ENCODE data around the gene KRTAP12-3. TPM values are rescaled to one million over a fixed set of nuclear protein-coding genes. Genes with fewer than 3 reads are reported as not detected.

Gene KRTAP12-3
- polyA plus RNA-seq, 1 of the 3 experiments (the other 2 are of a cell fraction), result not detected

- ChIA-PET CTCF (no interaction called here), POLR2A (no interaction called here)
- peaks cover 0 to 3% of the 10 kb centered on the region in 2 experiments; a peak in 1 of 4 replicates for H3K4me1 ChIP-seq (ENCODE audit: control insufficient read depth in 1 of 2, insufficient read depth in 2 of 2, low read depth in 1 of 2, low read length in 1 of 2)
- 0 out of 2 replicates have a peak, but pooled peaks cover 10% of the 10 kb centered on the region for H3K27me3 ChIP-seq (ENCODE audit: insufficient read depth)
- H3K4me3 ChIP-seq (ENCODE audit: low read depth in 2 of 2, low read length in 1 of 2), result no peak overlapping the region
- no peak for DNase-seq
- 0 out of 2 replicates have a peak, but pooled peaks cover 7% of the 10 kb centered on the region for H3K9me3 ChIP-seq
- no peak overlapping the region for H3K27ac ChIP-seq (ENCODE audit: low read depth in 2 of 2, low read length in 1 of 2)
- H4K20me1 ChIP-seq (ENCODE audit: insufficient read depth), result no peaks in the 10 kb centered on the region
- 3% methylated on average over 3 of the region's 3 CpGs for WGBS (ENCODE audit: low lambda C conversion rate)
- TF ChIP-seq TAF1 (IDR thresholded peaks at IDR 0.05; ENCODE audit: borderline replicate concordance, low read depth, low read length) (no peak), JUND (IDR thresholded peaks at IDR 0.05) (no peak), ZBTB33 (IDR thresholded peaks at IDR 0.05; ENCODE audit: borderline replicate concordance, low read depth) (no peak), MAX (IDR thresholded peaks at IDR 0.05; ENCODE audit: low read depth) (no peak)
- H3K4me2 ChIP-seq, result no peak overlapping the region
- H2AFZ ChIP-seq (ENCODE audit: low read depth), result no peak overlapping the region
- no peaks in the 10 kb centered on the region for H3K79me2 ChIP-seq (ENCODE audit: insufficient read depth)
- no peaks in the 10 kb centered on the region for H3K36me3 ChIP-seq (replicated peaks in 1 of 2; ENCODE audit: control insufficient read depth in 1 of 2, insufficient read depth in 2 of 2, low read length in 1 of 2)
- H3K9me2 ChIP-seq, result no peaks in the 10 kb centered on the region
- no peaks in the 10 kb centered on the region for H3F3A ChIP-seq (replicated peaks; ENCODE audit: insufficient read depth)
- no peak overlapping the region for H3K9ac ChIP-seq
Observed at GRCh38 chr21:44670642-44671432, 13.1 kb downstream of the KRTAP12-3 start.

- Histone ChIP-seq H3K4me2 (no peak overlapping the region), H2AFZ (ENCODE audit: low read depth) (no peak overlapping the region), H4K20me1 (ENCODE audit: insufficient read depth) (no peaks in the 10 kb centered on the region), H3K4me1 (ENCODE audit: control insufficient read depth in 1 of 2, insufficient read depth in 2 of 2, low read depth in 1 of 2, low read length in 1 of 2) (no peaks in the 10 kb centered on the region), H3F3A (replicated peaks; ENCODE audit: insufficient read depth) (no peaks in the 10 kb centered on the region), H3K79me2 (ENCODE audit: insufficient read depth) (no peaks in the 10 kb centered on the region), H3K36me3 (replicated peaks in 1 of 2; ENCODE audit: control insufficient read depth in 1 of 2, insufficient read depth in 2 of 2, low read length in 1 of 2) (no peaks in the 10 kb centered on the region), H3K27me3 (ENCODE audit: insufficient read depth) (peaks cover 21% of the 10 kb centered on the region; the same call in 1 of the 2 replicates), H3K27ac (ENCODE audit: low read depth in 2 of 2, low read length in 1 of 2) (no peak overlapping the region), H3K4me3 (ENCODE audit: low read depth in 2 of 2, low read length in 1 of 2) (no peak overlapping the region), H3K9me3 (0 out of 2 replicates have a peak, but pooled peaks cover 7% of the 10 kb centered on the region), H3K9me2 (no peaks in the 10 kb centered on the region), H3K9ac (no peak overlapping the region)
- TF ChIP-seq PBX3 (IDR thresholded peaks at IDR 0.05) (no peak), TAF1 (IDR thresholded peaks at IDR 0.05; ENCODE audit: borderline replicate concordance, low read depth, low read length) (no peak), USF1 (IDR thresholded peaks at IDR 0.05; ENCODE audit: borderline replicate concordance, low read depth) (no peak), FOXM1 (IDR thresholded peaks at IDR 0.05; ENCODE audit: low read depth) (no peak), REST (IDR thresholded peaks at IDR 0.05; ENCODE audit: low read depth, low read length) (no peak), EP300 (IDR thresholded peaks at IDR 0.05; ENCODE audit: borderline replicate concordance in 1 of 2, low read depth in 1 of 2, low read length in 1 of 2) (no peak), SMC3 (IDR thresholded peaks at IDR 0.05; ENCODE audit: low read depth, low read length) (no peak), NFIC (IDR thresholded peaks at IDR 0.05; ENCODE audit: borderline replicate concordance) (no peak), TCF12 (IDR thresholded peaks at IDR 0.05) (no peak), ELF1 (IDR thresholded peaks at IDR 0.05) (no peak), ZBTB33 (IDR thresholded peaks at IDR 0.05; ENCODE audit: borderline replicate concordance, low read depth) (no peak)
- WGBS (ENCODE audit: low lambda C conversion rate), result 53% methylated on average over 1 of the region's 1 CpG
- POLR2A ChIA-PET, result no interaction called here
- CTCF ChIA-PET, result no interaction called here
- no peak for DNase-seq
Observed at GRCh38 chr21:44671911-44672310, 14.2 kb downstream of the KRTAP12-3 start.

All from SK-N-SH (cell line).